Skeletal muscle satellite cell (primary cell): ENCODE data around the gene GNPTAB.

Source experiments
- H3K27me3 ChIP-seq: 2 replicates; pipeline ENCODE4 v1.7.0; 2013; ENCODE audit warnings: low read length; ENCODE audit not compliant: control insufficient read depth, insufficient read depth
- H3K36me3 ChIP-seq: 2 replicates; pipeline ENCODE4 v1.7.0; 2013; ENCODE audit warnings: mild to moderate bottlenecking, control low read depth, low read length; ENCODE audit not compliant: insufficient read depth
- H3K4me1 ChIP-seq: 2 replicates; pipeline ENCODE4 v1.7.0; 2013; ENCODE audit warnings: low read length; ENCODE audit not compliant: control insufficient read depth, insufficient read depth
- H3K4me2 ChIP-seq: 2 replicates; pipeline ENCODE4 v1.7.0; 2013; ENCODE audit warnings: mild to moderate bottlenecking, low read length
- H3K4me3 ChIP-seq: 2 replicates; pipeline ENCODE4 v1.7.0; 2013; ENCODE audit warnings: low read length
- H3K9ac ChIP-seq: 2 replicates; pipeline ENCODE4 v1.7.0; 2013; ENCODE audit warnings: mild to moderate bottlenecking, low read depth, low read length, moderate library complexity
- H3K9me3 ChIP-seq: replicated peaks from 2 replicates; pipeline ENCODE4 v1.7.0; 2013; ENCODE audit warnings: mild to moderate bottlenecking, control low read depth, low read length

GNPTAB gene

DNA sequence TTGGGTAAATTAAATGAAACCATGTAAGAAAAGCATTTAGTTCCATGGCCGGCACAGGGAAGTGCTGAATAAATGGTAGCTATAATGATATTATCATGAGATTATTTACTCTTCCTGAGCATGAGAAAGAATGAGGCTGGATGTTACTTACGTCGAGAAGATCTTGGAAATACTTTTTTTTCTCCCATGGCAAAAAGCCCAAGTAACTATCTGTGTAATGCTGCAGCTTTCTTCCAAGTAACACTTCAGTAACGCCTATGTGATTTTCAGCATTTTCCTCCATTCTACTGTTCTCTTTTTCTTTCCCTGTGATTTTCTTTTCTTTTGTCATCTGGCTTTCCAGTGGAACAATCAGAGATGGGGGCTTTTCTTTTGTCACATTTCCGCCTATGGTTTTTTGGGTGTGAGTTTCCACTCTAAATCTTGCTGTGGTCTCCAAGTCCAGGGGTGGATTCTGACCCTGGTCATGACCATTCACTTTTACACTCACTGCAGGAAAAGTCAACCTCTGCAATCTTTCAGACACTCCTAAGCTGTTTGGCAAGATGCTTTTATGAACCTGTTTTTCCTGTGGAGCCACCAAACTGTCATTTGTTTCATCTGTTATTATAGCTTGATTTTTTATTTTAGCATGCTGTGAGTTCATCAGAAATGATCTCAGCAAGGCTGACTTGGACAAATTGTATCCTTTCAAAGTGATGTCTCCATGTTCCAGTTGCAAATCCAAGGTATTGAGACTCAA, 66.5 kb downstream of the GNPTAB start:
- no peak overlapping the region for H3K4me2 ChIP-seq
- no peaks in the 10 kb centered on the region for H3K27me3 ChIP-seq
- no peak overlapping the region for H3K4me3 ChIP-seq
- peaks cover 20% of the 10 kb centered on the region for H3K36me3 ChIP-seq
- H3K9ac ChIP-seq = no peak overlapping the region
- H3K9me3 ChIP-seq = no peaks in the 10 kb centered on the region
- H3K4me1 ChIP-seq = no peaks in the 10 kb centered on the region

DNA sequence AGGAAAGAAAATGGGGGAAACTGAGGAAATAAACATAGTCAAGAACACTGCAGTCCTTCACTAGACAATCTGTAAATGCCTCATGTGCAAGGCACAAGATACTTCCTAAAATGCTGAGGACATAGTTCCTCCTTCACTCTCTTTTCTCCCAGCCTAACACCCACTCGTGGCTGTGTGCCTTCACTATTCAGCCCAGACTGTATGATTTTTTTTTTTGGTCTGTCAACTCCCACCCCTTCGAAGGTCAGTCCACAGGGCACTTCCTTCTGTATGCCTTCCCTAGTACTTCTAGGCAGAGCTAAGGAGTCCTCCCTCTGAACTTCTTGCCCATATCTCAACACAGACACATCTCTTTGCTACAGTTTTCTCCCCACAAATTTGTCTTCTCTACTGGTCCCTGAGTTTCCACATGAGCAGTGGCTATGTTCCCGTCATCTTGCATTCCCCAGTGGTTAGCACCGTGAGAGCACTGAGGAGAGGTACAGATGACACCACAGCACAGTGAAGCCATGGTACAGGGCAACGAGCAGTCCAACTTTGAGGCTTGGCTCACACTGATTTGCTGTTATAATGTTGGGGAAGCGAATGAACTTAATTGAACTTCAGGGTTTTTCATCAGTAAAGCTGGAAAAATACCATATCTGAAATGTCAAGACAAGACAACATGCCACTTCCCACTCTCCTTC, 67.4 kb downstream of the GNPTAB start:
- Histone ChIP-seq H3K4me1 (no peaks in the 10 kb centered on the region), H3K4me2 (no peak overlapping the region), H3K9me3 (no peaks in the 10 kb centered on the region), H3K27me3 (no peaks in the 10 kb centered on the region), H3K9ac (no peak overlapping the region), H3K36me3 (peaks cover 20% of the 10 kb centered on the region), H3K4me3 (no peak overlapping the region)

DNA sequence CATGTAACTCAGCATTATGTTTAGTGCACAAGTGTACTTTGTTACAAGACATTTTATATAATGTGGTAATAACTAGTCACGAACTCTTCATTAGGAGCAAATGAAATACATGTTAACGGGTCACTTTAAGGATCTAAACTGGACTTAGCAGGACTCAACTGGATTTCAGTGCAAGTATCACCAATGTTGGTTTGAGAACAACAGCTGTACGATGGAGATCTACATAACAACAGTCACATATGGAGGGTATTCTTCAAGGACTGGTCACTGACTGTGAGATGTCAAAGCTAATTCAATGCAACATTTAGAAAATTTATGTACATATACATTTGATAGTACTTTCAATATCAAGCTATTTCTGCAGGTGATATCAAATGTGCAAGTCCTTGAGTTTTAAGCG, 69.0 kb downstream of the GNPTAB start:
- Histone ChIP-seq H3K9me3 (no peaks in the 10 kb centered on the region), H3K4me2 (no peak overlapping the region), H3K27me3 (no peaks in the 10 kb centered on the region), H3K36me3 (peaks cover 18% of the 10 kb centered on the region), H3K9ac (no peak overlapping the region), H3K4me1 (no peaks in the 10 kb centered on the region), H3K4me3 (no peak overlapping the region)

DNA sequence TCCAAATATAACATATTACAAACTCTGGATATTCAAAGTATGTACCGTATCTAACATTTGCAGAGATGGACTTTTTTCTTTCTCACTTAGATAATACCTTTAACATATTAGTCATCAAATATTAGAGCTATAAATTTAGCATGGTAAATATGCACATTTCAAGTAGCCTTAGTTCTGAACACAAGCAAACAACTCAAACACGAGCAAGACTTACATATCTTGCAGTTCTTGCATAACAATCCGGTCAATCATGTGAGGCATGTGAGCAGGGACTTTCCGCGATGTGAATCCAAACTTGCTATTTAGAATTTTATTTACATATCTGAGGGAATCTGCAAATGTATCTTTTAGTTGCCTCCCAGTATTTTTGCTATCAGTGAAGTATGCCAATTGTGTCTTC, 69.4 kb downstream of the GNPTAB start:
- H3K36me3 ChIP-seq = peaks cover 16% of the 10 kb centered on the region
- H3K4me2 ChIP-seq = no peak overlapping the region
- H3K4me1 ChIP-seq = no peaks in the 10 kb centered on the region
- H3K4me3 ChIP-seq = no peak overlapping the region
- H3K9me3 ChIP-seq = no peaks in the 10 kb centered on the region
- no peak overlapping the region for H3K9ac ChIP-seq
- H3K27me3 ChIP-seq = no peaks in the 10 kb centered on the region

DNA sequence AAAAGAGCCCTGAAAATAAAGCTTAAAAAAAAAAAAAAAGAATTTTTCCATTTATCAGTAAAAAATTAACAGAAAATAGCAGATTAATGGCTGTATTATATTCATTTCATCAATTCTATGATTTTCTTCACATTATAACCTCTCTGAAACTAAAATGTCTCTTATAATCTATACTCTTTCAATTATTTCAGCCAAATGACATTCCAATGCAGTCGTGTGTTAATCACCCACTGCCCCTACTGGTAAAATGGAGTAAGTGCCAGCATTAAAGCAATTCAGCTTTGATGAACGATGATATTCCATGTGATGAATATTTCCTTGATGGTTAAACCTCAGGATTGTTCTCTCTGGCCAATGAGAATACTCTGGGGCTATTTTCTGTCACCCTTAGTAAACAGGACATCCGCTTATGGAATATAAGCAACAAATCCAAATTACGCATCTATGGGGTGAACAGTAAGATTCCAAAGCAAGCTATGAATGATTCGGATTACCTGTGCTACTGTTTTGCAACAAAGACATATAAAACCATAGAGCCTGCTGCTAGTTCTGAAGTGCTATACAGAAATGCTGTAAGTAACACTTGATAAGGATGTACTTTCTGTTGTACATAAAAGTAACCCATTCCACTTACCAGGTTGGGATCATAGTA, 71.2 kb downstream of the GNPTAB start:
- H3K27me3 ChIP-seq = no peaks in the 10 kb centered on the region
- H3K9me3 ChIP-seq = no peaks in the 10 kb centered on the region
- H3K9ac ChIP-seq = no peak overlapping the region
- no peak overlapping the region for H3K4me3 ChIP-seq
- H3K4me1 ChIP-seq = no peaks in the 10 kb centered on the region
- peaks cover 7% of the 10 kb centered on the region for H3K36me3 ChIP-seq
- H3K4me2 ChIP-seq = no peak overlapping the region

DNA sequence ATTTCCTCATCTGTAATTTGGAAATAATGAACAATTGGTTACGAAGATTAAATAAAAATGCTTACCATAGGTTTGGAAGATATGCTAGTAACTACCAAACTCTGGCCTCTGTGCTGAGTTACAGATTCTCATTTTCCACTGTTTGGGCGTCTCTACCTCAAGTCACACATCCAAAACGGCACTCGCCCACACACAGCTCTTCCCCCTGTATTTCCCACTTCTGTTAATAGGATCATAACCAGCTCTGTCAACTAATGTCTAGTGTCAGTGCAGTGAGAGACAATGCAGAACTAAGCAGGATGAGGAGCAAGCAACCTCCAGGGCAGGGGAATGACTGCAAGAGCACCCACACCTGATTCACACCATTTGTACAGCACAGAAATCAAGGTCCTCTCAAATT, 80.6 kb downstream of the GNPTAB start:
- peaks cover 41% of the 10 kb centered on the region for H3K36me3 ChIP-seq
- H3K4me1 ChIP-seq = no peaks in the 10 kb centered on the region
- no peaks in the 10 kb centered on the region for H3K27me3 ChIP-seq
- H3K4me3 ChIP-seq = no peak overlapping the region
- no peaks in the 10 kb centered on the region for H3K9me3 ChIP-seq
- H3K4me2 ChIP-seq = no peak overlapping the region
- H3K9ac ChIP-seq = no peak overlapping the region

DNA sequence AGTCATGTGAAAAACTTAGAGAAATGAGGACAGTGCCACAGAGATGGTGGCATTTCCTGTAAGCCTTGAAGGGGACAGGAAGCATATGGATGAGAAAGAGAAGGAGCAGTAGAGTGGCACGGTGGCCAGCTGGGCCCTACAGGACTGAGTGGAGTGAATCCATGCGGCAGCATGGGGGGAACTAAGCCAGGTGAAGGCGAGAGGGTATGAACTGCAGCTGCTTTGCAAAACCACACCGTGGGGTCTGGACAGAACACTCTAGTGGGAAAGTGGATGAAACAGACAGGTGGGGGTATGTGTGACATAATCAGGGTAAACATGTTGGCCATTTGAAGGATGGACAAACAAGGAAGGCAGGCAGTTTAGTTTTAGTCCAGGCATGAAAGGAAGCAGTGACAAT, 81.1 kb downstream of the GNPTAB start:
- no peaks in the 10 kb centered on the region for H3K27me3 ChIP-seq
- no peak overlapping the region for H3K9ac ChIP-seq
- peaks cover 45% of the 10 kb centered on the region for H3K36me3 ChIP-seq
- no peak overlapping the region for H3K4me2 ChIP-seq
- no peaks in the 10 kb centered on the region for H3K9me3 ChIP-seq
- H3K4me1 ChIP-seq = no peaks in the 10 kb centered on the region
- H3K4me3 ChIP-seq = no peak overlapping the region

DNA sequence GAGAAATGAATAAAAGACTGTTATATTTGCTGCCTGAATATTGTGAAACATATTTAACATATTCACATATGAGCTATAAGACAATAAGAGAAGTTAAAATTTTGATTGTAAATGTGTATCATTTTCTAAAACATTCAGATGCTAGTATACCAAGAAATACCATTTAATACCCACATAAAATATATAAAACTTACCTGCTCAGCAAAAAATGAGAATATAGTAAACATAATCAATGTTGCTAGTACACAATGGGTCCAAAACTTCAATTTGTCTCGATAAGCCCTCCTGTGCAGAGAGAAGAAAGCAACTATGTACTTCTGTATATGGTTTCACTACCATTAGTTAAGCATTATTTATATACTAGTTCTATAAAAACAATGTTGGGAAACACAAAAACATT, 81.9 kb downstream of the GNPTAB start:
- no peak overlapping the region for H3K4me2 ChIP-seq

DNA sequence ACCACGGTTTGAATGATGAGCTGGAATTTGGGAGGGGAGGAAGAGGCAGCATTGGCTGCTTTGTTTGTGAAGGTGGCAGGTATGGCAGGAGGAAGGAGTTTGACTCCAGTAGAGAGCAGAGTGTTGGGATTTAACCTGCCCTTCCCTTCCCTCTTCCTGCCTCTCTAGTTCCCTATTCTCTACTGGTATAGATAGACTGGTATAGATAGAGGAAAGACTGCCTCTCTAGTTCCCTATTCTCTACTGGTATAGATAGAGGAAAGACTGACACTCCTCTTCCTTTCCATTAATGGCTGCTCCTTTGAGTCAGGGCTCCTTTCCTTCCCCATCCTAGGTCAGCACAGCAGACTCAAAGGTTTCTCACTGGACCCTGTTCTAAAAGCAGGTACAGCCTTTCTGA, 83.1 kb downstream of the GNPTAB start:
- Histone ChIP-seq H3K4me1 (no peaks in the 10 kb centered on the region), H3K27me3 (no peaks in the 10 kb centered on the region), H3K4me2 (no peak overlapping the region), H3K36me3 (peaks cover 49% of the 10 kb centered on the region), H3K9ac (no peak overlapping the region), H3K4me3 (no peak overlapping the region), H3K9me3 (no peaks in the 10 kb centered on the region)

More for the DNA sequence above, 81.9 kb downstream of the GNPTAB start:
- Histone ChIP-seq H3K27me3 (no peaks in the 10 kb centered on the region), H3K9me3 (no peaks in the 10 kb centered on the region), H3K4me1 (no peaks in the 10 kb centered on the region), H3K9ac (no peak overlapping the region), H3K36me3 (peaks cover 53% of the 10 kb centered on the region), H3K4me3 (no peak overlapping the region)

DNA sequence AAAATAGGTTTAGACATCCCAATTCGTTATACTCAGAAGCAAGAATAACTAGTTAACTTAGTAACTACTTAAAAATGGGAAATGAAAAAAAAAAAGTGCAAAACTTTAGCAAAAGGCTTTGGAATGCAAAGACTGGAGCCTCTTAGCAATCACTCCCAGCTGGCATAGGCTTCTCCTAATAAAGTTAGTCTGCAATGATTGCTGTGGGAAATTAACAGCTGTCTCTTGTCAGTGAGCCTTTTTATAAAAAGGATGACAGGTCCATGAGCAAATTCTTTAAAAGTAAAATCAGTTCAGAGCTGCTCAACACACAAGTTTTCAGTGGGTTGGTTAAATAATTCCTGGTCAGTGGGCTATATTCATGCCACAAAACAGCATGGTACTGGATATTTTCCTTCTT, 84.1 kb downstream of the GNPTAB start:
- Histone ChIP-seq H3K9ac (no peak overlapping the region), H3K4me2 (no peak overlapping the region), H3K36me3 (peaks cover 45% of the 10 kb centered on the region), H3K4me1 (no peaks in the 10 kb centered on the region), H3K4me3 (no peak overlapping the region), H3K27me3 (no peaks in the 10 kb centered on the region), H3K9me3 (no peaks in the 10 kb centered on the region)

DNA sequence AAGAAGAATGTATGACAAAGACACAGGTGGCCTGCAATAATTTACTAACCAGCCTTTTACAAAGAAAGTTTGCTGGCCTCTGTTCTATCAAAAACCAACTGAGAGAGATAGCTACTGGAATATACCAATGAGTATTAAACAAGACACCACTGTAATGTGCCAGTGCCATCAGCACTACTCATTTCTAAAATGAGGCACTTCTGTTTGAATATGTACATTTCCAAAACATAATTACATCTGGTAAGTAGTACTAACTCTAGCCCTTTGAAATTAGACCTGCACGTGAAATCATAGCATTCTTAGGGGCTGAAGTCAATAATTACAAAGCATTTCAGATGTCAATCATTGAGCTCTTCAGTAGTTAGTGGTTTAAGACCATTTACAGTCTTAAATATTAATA, 84.6 kb downstream of the GNPTAB start:
- Histone ChIP-seq H3K36me3 (peaks cover 40% of the 10 kb centered on the region), H3K27me3 (no peaks in the 10 kb centered on the region), H3K9ac (no peak overlapping the region), H3K4me1 (no peaks in the 10 kb centered on the region), H3K4me3 (no peak overlapping the region), H3K9me3 (no peaks in the 10 kb centered on the region), H3K4me2 (no peak overlapping the region)
